ENCODE results near the gene DSTN.

Gene DSTN

DNA sequence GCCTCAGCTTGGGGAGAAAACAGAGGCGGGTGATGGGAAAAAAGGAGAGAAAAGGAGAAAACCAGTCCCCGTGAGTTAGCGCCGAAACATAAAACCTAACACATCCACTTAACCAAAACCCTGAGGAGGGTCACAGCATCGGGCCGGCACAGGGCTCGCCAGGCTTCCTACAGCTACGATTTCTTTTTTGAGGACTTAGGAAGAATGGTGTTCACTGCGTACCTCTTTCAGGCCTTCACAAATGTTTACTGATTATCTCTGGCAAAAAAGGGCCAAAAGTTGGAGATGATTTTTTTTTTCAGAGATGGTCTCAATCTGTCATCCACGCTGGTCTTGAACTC, 48.8 kb downstream of the DSTN start:
- no peak for DNase-seq (ENCODE audit: low read depth, low spot score)
- H3K4me3 ChIP-seq (ENCODE audit: low read length): no peak overlapping the region

GRCh38 chr20:17619351-17620093, 49.6 kb downstream of the DSTN start:
- no peak overlapping the region for H3K4me3 ChIP-seq (ENCODE audit: low read length)
- no peak for DNase-seq (ENCODE audit: low read depth, low spot score)

DNA sequence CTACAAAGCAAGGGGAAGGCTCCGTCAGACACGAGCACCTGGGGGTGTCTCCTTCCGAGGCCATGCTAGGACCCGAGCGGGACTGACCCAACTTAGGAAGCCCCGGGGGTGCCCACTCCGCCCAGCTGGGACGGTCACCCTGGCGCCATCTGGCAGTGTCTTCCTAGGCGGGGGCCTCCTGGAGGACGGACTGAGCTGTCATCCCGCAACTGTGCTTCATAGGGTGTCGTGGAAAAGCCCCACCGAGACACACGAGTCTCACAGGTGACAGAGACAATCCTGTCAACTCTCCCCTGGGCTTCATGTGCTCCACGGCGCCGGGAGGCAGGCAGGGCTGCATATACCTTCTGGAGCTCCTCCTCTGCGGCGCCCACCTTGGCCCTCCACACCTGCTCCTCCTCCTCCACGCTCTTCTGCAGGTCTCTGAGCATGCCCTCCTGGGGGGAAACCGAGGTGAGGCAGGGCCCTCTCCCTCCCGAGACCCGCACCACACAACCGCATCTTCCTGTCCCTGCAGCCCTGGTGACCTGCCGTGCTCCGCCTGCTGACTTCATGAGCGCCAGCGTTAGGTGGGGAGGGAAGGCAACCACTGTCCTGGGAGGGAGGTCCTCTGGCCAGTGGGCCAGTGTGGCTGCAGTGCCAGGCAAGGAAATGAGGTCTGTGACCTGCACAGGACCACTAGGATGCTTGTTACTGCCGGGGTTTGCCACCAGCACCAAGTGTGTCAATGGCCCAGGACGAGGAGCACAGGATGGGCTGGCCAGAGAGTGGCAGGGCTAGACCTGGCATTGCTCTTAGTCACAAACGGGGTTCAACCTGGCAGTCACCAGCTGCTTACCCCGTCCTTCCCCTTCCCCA, 50.7 kb downstream of the DSTN start:
- no peak overlapping the region for H3K4me3 ChIP-seq (ENCODE audit: low read length)
- no peak for DNase-seq (ENCODE audit: low read depth, low spot score)

GRCh38 chr20:17621229-17621968, 51.5 kb downstream of the DSTN start:
- H3K4me3 ChIP-seq (ENCODE audit: low read length): no peak overlapping the region
- DNase-seq (ENCODE audit: low read depth, low spot score): no peak

DNA sequence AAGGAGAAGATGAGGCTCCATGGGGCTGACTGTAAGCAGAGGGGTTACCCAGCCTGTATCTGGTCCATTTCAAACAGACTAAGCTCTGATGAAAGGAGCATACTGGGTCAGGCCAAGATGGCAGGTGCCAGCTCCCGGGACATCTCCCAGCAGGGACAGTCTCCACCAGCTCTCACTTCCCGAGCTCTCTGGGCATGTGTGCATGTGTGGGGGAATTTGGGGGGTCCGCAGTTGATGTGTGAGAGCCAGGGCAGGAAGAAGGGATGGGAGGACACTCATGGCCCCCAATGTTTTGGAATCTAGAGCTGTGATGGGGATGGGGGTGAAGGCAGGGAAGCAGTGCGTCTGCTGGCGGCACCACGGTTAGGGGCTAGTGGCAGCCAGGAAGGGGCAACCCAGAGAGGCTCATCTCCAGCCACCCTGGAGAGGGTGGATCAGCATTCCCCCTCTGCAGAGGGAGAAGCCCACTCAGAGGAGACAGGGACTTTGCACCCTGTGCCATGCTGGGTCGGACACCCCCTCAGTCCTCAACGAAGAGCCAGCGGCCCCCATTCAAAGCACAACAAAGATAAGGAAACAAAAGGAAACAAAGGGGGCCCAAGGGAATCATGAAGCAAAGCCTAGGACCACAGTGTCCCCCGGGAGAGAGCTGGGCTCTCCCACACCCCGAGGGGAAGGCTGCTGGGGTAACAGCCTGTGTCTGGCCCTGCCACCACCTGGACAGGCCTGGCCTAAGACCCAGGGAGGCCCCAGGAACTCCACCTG, 52.4 kb downstream of the DSTN start:
- H3K4me3 ChIP-seq (ENCODE audit: low read length): no peak overlapping the region
- DNase-seq (ENCODE audit: low read depth, low spot score): no peak

GRCh38 chr20:17622851-17623508, 53.1 kb downstream of the DSTN start:
- H3K4me3 ChIP-seq (ENCODE audit: low read length): no peak overlapping the region
- DNase-seq (ENCODE audit: low read depth, low spot score): no peak

DNA sequence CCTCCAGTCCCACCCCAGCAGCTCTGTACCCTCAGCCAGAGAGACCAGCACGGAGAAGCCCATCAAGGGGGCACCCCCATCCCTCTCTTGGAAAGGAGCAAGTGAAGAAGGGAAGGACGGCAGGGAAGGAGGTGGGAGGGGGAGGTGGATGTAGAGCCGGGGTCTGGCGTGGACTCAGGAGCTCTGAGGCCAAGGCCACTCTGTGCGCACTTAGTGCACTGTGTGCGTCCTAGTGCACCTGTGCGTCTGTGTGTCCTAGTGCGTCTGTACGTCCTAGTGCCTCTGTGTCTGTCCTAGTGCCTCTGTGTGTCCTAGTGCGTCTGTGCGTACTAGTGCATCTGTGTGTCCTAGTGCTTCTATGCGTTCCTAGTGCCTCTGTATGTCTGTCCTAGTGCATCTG, 54.2 kb downstream of the DSTN start:
- DNase-seq (ENCODE audit: low read depth, low spot score): no peak
- H3K4me3 ChIP-seq (ENCODE audit: low read length): no peak overlapping the region

GRCh38 chr20:17624551-17625245, 54.8 kb downstream of the DSTN start:
- H3K4me3 ChIP-seq (ENCODE audit: low read length): no peak overlapping the region
- no peak for DNase-seq (ENCODE audit: low read depth, low spot score)

DNA sequence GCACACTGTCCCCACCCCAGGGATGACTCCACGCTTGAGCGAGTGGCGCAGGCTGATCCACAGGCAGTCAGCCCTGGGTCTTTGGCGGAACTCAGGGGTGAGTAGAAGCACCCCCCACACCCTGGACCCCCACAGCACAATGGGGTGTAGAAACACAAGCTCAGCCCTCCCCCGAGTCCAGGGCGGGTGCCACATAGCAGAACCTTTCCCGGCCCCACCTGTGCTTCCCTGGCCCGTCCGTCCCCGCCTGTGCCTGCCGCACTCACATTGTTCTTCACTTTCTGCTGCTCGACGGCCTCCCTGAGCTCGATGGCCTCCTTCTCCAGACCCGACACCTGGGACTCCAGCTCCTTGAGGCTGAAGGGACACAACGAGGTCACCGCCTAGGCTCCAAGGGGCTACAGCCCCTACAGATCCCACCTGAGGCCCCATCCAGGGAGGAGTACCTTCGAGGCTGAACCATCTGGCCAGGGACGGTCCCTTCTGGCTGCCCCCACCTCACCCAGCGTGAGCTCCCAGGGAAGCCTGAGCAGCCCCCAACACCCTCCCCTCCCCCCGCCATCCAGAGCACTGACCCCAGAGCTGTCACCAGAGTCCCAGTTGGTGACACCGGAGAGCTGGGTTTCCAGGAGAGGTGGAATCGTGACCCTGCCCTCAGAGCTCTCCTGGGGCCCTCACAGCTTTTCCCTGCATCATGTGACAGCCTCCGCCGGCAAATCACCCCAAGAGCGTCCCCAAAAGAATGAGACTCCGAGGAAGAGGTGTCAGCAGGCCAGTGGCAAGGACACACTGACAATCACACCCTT, 55.6 kb downstream of the DSTN start:
- DNase-seq (ENCODE audit: low read depth, low spot score): no peak
- H3K4me3 ChIP-seq (ENCODE audit: low read length): no peak overlapping the region

DNA sequence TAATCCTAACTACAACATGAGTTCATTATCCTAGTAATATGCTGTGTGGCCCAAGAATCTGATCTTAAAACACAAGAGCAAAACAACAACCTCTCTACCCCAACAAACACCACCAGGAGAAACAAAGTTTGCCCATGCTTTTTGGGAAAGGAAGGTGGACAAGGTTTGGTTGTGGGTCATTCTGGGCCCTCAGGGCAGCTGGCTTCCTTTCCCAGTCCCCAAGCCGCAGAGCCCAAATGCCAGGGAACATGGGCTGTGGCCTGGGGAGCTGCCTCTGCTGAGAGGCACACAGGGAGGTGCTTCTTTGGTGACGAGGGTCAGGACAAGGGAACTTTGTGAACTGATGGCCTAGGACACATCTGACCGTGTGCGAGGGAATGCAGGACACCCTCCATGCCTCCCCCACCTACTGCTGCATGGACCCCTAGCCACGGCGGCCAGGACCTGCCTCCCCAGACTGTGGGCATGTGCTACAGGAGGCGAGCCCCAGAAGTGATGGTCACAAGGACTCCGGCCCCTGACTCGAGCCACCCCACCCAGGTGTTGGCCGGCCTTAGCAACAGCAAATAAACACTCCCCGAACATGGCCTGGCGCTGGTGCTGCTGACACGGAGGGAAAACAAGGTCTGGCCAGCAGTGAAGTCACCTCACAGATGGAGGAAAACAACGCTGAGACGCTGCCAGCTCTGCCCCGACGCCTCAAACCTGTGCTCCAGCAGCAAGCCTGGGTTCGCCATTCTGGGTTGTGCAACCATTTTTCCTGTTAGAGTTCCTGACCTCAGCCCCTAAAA, 56.5 kb downstream of the DSTN start:
- H3K4me3 ChIP-seq (ENCODE audit: low read length): no peak overlapping the region
- no peak for DNase-seq (ENCODE audit: low read depth, low spot score)

DNA sequence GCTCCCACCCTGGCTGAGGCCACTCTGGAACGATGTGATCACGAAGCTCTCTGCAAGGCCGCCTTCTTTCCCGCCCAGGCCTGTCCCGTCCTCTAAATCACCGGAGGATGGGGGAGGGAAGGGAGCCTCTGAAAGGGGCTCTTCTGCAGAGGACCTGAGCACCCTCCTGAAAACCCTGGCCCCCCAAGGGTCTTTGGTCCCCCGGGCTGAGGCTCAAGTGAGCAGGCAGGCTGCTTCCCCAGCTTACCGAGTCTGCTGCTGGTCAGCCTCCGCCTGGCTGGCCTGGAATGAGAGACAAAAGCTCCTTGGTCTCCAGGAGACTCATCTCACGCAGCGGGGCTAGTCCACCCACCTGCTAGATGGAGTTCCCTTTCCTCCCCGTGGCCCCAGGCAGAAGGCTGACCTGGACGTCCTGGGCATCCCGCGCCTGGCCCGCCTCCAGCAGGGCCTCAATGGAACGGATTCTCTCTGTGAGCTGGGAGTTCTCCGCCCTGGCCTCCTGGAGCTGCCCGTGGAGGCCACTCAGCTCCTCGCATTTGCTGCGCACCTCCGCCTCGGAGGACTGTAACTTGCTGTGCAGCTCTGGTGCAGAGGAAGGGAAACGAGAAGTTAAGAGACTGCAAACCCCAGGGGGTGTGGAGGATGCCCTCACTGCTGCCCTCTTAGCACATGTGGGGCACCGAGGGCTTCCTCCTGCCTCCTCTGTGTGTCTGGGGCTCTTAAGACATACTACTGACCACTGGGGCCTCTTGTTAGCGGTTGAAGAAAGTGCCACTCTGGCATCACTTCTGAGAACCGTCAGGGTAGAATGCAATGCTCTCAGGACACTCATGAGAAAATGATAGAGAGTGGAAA, 57.5 kb downstream of the DSTN start:
- no peak for DNase-seq (ENCODE audit: low read depth, low spot score)
- no peak overlapping the region for H3K4me3 ChIP-seq (ENCODE audit: low read length)

- H3K4me3 ChIP-seq (ENCODE audit: low read length): no peak overlapping the region
- DNase-seq (ENCODE audit: low read depth, low spot score): no peak
Observed at GRCh38 chr20:17628101-17628841, 58.4 kb downstream of the DSTN start.

DNA sequence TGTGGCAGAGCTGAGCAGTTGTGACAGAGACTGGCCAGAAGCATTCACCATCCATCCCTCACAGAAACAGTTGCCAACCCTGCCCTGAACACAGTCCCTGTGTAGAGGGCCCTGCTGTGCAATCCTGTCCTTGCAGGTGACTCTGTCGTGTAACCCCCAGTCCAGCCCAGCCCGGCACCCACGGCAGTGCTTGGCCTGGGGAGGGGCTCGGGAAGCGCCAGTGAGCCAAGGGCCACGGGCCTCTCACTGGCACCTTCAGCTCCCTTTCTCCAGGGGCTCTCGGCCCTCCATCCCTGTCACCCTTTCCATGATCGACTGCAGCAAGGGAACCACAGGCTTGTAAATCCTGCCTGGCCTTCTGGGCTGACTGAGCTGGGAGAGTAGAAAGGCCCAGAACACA, 59.1 kb downstream of the DSTN start:
- no peak overlapping the region for H3K4me3 ChIP-seq (ENCODE audit: low read length)
- no peak for DNase-seq (ENCODE audit: low read depth, low spot score)

DNA sequence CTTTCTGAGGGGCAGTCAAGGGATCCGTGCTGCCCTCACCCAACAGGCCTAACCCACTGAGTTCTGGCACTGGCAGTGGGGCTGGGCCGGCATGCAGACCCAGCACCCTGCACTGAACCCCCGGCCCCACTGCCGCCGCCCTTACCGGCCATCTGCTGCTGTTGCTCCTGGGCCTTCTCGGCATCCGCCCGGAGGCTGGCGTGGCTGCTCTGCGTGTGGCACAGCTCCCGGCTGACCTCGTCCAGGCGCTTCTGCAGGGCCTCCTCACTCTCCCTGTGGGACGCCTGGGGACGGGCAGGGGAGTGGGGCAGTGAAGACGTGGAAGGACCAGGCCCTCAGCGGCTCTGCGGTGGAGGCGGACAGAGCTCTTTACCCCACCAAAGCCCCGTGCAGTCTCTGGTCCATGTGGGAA, 59.8 kb downstream of the DSTN start:
- H3K4me3 ChIP-seq (ENCODE audit: low read length): no peak overlapping the region
- DNase-seq (ENCODE audit: low read depth, low spot score): no peak

DNA sequence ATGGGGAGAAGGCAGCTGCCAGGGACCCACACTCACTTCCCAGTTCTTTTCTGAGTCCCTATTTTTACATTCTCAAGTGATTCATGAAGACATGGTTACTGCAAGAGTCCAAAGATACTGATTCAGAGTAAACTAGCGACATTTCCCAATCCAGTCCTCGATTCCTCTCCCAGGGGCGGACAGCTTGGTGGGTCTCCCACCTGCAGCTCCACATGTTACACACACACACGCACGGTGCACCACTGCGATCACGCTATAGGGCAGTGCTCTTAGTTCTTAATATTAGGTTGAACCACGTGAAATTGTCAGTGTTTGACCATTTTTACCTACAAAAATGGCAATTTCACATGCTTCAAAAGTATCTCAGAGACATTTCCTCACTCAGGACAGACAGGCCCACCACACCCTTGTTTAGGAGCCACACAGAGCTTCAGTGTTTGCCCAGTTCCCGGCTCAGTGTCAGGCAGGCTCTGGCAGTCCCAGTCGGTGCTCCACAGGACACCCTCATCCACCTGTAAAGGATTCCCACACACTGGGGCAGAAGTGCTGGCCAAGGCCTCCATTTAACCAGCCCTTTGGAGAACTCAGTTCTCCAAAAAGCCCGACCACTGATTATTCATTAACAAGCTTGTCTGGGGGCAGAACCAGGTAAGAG, 60.4 kb downstream of the DSTN start:
- DNase-seq (ENCODE audit: low read depth, low spot score): no peak
- H3K4me3 ChIP-seq (ENCODE audit: low read length): no peak overlapping the region
